Left renal cortex interstitium (tissue), 4 donors: ENCODE data around the gene NKD2. TPM values are rescaled to one million over a fixed set of nuclear protein-coding genes. Genes with fewer than 3 reads are reported as not detected.
"Not testable (repeated sequence)": the region's sequence is repeated elsewhere in the genome, so short reads cannot be mapped to it uniquely, and the experiment has no call there.

Experiments
- DNase-seq, 4 donors: peaks; one replicate each; pipeline ENCODE4 v3.0.0-alpha.2; 2013; ENCODE audit warnings: low read depth in 4 of 4, low spot score in 2 of 4, missing footprints in 1 of 4
- polyA plus RNA-seq, 4 donors: library from polyadenylated mRNA; unstranded; fragments of 120-200 nt; gene quantifications; one replicate each; pipeline ENCODE4 v1.2.1, GENCODE V29; 2013; ENCODE audit not compliant: insufficient read length in 4 of 4

The NKD2 gene
- polyA plus RNA-seq, 4 donors = 18.1 to 29.4 (median 22.7) TPM

DNA sequence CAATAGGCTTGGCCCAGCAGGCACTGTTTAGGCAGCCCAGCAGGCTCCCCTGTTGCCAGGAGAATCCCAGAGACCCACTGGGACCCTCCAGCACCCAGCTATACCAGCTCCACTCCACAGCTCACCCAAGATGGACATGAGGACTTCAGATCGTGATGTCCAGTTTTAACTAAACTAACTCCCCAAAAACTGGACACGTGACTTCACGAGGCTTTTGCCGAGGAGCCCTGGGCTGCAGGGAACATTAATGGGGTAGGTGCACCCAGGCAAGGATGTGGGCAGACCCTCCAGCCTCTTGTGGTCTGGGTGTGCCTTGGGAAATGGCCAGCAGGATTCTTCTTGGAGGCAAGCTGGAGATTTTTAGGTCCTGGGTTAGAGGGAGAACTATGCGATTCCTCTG lies 8.9 kb upstream of the NKD2 start:
- DNase-seq = no peak

DNA sequence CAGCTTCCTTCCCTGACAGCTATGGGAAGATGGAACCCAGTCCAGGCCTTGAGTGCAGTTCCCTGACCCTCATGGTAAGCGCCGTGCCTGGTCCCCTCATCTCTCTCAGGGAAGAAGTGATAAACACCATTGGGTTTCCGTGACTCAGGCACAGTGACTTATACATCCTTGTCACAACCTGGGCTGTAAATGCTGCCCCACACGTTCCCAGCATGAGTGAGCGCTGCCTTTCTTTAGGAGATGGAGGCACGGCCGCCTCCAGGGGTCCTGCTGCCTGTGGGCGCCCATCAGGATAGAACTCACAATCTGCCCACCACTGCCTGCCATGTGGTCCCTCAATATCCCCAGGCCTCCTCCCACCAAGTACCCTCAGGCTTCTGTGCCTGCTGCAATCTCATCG lies 8.3 kb upstream of the NKD2 start:
- DNase-seq = no peak

DNA sequence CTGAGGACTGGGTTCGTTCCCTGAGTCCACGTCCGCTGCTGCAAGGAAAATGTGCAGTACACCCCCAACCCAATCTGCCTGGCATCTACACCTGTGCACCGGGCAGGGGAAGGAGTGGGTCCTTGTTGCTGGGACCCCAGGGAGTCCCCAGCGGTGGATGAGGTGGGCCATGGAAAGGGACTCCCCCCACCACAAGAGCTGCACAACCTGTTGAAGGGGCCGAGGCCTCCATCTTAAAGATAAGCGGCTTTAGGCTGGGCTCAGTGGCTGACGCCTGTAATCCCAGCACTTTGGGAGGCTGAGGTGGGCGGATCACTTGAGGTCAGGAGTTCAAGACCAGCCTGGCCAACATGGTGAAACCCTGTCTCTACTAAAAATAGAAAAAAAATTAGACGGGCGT lies 7.8 kb upstream of the NKD2 start:
- not testable (repeated sequence) for DNase-seq

DNA sequence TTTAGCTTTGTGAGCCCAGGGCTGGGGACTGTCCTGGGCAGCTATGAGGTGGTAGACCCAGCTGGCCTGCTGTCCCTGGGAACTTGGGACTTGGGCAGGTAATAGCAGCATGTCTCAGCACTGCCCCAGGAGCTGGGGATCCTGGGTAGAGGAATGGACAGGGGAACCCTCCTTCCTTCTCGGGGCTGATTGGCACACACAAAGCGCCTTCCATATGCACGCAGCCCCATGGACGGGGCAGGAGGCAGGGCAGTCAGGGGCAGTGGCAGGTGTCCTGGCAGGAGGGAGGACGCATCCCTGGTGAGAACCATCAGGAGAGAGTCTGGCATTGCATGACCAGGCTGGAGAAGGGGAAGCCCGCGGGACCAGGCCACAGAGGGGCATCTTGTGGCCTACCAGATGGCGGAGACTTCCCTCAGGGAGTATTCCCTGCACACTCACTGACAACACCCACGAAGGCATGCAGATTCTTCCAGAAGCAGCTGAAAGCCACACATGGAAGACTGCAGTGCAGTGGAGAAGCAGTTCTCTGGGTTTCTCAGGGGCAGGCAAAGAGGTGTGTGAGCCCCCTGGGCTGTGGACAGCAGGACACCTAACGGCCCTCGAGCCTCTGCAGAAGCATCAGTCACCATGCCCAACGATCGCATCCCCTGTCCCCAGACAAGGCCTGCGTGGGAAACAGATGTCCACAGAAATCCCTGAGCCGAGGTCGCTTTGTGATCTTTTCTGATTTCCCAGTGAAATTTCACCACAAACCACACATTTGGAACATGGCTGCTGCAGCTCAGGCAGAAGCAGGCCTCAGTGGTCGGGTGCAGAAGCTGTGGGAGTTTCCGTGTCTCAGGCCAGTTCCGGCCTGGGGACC lies 7.0 kb upstream of the NKD2 start:
- DNase-seq = no peak

DNA sequence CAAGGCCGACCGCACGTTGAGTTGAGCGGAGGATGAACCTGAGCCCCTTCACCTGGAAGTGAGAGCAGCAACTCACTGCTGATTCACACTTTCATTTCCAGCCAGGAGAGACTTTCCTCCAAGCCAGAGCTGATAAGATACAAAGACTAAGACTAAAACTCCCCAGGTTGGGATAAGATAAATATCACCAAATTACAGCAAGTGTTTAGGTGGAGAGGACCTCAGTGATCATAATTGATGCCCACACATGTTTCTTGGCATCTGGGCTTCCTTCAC lies 6.4 kb upstream of the NKD2 start:
- no peak for DNase-seq

DNA sequence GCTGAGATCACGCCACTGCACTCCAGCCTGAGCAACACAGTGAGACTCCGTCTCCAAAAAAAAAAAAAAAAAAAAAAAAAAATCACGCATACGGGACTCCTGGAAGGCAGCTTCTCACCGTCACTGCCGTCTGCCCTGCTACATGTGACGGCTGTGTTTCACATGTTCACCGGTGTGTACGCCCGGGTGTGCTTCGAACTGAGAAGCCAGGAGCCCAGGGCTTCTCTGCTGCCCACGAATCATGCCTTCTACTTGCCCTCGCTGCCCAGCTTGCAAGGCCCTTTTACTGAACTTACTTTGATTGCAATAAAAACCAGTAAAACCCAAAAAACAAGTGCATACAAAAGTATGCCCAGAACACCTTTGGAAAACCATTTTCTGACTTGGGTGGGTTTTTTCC lies 5.8 kb upstream of the NKD2 start:
- DNase-seq = no peak

DNA sequence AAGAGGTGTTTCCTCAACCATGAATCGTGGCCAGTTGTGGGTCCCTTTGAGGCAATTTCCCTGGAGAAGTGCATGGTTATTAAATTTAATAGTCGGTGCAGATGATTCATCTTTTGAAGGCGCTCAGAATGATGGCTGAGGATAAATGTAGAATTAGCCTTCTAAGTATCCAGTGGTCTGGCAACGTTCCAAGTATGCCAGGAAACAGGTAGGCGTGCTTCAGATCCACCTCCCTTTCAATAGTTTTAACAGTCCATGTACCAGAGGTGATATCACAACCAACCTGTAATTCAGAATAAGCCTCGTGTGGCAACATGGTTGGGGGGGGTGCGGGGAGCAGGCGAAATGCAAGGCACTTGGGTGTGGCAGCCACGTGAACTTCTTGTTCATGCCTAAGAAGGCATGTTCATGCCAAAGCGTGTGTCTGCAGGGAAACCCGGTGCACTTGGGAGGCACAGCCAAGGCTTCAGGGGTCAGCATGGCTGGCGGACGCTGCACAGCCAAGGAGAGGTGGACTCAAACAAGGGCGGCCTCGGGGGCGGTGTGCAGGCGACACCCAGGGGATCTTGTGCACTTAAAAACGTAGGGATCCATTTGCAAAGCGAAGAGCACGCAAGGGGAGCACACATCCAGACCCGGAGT lies 5.2 kb upstream of the NKD2 start:
- no peak for DNase-seq

DNA sequence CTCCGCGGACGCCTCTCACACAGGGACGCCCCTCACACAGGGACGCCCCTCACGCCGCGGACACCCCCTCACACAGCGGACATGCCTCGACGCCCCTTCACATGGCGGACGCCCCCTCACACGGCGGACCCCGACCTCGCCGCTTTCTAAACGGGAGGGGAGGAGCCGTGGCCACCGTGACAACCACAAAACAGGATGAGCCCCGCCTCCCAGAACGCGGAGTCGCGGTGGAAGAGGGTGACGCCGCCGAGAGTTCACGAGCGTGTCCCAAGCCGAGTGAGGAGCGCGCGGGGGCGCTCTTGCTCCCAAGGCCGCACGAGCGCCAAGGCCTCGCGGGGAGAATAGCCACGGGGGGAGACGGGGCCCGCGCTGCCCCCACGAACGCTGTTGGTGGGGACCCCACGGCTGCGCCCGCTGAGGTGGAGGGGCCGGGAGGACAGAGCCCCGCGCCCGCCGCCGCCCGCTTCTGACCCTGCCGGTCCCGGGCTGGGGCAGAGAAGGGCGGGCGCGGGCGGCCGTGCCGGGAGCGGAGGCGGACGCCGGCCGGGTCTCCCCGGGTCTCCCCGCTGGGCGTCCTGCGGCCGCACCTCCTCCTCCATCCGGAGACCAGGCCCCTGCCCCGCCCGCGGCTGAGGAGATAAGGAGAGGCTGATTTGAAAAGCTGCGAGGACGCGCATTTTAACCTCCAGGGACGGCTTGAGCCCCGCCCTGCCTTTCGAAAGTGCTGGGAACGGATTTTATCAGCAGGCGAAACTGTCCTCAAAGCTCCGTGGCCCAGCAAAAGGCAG lies 3.9 kb upstream of the NKD2 start:
- peak in 1 of 4 donors; percentile 57 for DNase-seq

DNA sequence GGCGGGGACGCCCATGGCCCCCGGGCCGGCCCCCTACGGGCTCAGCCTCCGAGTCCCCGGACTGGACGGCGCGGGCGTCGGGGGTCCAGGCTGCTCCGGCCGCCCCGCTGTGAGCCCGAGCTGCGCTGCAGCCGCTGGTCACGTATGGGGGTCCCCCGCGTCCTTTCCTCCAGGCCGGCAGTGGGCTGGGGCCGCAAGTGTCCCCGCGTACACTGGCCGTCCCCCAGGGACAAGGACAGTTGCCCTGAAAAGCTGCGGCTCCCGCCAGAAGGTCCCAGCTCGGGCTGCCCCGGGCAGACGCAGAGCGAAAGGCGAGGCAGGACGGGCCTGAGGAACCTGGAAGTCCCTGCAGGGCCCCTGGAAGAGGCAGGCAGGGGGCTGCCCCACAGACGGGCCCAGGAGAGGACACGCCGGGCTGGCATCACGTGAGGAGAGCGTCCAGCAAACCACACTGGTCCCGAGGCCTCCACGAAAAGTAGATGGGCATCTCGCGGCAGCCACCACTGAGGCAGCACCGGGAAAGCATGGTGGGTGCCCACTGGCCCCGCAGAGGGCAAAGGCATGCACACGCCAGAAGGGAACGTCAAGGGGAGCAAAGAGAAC lies 3.3 kb upstream of the NKD2 start:
- no peak for DNase-seq

DNA sequence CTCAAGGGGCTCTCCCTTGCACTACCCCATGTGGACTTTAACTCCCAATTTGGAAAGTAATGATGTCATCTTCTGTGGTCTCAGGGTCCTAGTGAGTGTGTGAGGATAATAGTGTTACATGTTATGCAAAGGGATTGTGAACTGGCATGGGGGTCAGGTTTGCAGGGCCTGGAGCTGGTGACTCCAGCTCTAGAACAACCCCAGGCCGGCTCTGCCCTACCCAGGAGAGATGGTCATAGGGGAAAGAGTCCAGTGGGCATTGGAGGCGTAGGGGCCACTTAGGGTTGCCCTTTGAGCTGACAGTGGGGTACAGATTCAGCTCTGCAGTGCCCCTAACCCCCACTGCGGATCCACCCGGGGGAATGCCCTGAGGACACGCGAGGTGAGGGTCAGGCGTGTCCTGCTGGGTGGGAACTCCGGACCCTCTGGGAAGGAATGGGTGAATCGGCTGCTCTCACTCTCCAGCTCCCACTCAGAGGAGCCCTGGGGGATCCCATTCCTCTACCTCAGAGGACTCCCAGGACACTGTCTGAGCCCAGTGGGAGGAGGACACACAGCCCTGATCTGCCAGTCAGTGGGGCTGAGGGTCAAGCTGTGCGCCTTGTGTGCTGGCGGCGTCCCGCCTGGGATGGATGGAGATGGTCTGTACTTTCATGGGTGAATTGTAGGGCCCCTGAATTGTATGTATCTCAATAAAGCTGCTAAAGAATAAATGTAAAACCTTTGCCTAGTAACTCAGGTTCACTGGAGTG lies 2.5 kb upstream of the NKD2 start:
- DNase-seq = no peak

DNA sequence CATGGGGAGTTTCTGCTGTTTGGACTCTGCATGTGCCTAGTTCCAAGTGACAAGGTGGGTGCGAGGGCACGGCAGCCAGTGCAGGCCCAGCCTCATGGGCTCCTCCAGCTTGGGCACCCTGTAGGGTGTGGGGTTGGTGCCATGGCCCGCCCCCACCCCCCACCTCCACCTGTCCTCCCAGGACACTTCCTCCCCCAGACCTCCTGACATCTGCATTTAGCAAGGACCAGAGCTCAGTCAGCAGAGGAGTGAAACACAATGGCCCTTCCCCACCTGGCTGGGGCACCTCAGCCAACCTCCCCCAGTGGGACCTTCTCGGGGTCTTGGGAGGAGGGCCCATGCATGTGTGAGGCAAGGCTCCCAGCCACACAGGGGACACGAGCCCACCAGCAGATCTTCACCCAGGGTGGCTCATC lies 1.9 kb upstream of the NKD2 start:
- no peak for DNase-seq

DNA sequence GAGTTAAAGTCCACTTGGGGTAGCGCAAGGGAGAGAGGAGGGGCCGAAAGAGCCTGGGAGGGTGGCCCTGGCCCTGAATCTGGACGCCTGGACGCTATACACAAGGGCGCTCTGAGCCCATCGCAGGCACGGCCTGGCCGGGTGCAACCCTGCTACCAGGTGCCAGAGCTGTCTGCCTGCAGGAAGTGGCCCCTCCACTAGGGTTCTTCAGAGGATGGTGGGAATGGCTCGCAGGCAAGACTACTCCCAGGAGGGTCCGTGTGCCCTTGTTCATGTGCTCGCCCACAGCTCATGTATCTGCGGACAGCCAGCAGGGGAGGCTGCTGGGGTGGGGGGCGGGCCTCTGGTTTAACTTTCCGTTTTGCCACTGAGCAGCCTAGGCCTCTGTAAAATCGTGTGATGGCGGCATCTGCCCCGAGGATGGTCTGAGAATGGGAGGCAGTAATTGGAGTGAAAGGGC lies 1.4 kb upstream of the NKD2 start:
- no peak for DNase-seq

DNA sequence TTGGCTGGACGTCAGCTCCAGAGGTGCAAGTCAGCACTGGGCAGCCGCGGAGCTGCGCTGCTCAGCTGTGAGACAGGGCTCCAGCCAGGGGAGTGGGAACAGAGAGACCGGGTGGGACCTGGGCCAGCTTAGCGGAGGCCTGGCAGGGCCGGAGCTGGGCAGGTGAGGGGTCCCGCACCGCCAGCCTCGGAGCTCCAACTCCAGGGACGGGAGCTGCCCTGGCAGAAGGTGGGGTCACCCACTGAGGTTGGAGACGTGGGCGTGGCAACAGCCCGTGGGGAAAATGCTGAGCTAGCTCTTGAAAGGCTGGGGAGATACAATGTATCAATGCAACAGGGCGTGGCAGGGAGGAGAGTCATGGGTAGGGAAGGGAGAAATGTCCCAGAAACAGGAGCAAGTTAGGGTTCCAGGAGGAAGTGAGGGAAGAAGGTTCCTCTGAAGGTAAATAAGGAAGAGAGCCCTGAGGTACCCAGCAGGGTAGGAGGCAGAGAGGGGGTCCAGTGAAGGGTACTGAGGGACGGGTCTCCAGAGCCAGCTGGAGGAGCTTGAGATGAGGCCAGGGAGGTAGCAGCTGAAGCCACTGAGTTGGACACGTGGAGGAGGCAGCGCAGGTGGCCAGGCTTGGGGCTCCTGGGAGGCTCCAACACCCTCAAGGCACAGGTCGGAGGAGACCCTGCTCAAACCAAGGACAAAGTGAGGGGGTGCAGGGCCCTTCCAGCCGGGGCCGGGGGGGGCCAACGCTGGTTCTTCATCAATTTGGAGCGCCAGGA lies 736 bp upstream of the NKD2 start:
- DNase-seq = no peak

DNA sequence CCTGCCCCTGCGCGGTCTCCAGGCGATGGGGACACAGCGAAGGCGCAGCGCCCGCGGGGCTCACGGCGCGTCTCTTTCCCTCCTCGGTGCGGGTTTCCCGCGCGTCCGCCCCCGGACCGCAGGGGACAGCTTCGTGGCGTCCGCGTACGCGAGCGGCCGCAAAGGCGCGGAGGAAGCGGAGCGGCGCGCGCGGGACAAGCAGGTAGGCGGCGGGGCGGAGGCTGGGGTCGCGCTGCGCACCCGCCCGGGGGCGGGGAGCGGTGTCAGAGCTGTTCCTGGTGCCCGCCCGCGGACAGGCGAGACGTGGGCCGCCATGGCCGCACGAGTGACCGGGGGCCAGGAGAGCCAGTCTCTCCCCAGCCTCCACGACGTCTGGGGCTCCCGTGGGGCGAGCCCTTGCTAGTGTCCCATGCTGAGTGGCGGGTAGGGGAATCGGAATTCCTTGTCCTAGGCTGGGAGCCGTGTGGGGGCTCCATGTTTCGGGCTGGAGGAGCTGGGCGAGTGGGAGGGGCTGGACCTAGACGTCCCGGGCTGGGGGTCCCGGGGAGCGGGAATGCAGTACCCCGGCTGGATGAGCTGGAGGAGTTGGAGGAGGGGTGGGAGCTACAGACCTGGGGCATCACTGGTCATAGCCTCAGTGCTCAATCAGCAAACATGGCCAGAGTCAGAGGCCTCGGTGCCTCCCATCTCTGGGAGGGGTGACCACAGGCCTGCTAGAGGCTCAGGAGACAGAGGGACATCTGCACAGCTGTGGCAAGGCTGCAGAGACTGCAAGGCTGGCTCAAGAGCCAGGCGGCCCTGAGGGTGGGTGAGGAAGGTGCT lies 968 bp downstream of the NKD2 start:
- no peak for DNase-seq

DNA sequence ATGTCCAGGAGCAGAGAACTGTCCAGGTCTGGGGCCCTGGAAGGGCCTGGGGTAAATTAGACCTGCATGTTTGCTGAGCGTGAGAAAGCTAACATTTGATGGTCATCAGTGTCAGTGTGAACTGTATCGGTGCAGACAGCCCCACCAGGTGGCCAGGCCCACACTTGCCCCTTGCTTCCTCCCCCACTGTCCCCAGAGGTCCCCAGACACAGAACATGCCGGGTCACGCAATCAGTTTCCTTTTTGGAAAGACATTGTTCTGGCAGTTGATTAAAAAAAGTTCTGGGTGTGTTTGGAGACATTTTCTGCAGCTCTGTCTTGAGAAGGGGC lies 1.5 kb downstream of the NKD2 start:
- no peak for DNase-seq

DNA sequence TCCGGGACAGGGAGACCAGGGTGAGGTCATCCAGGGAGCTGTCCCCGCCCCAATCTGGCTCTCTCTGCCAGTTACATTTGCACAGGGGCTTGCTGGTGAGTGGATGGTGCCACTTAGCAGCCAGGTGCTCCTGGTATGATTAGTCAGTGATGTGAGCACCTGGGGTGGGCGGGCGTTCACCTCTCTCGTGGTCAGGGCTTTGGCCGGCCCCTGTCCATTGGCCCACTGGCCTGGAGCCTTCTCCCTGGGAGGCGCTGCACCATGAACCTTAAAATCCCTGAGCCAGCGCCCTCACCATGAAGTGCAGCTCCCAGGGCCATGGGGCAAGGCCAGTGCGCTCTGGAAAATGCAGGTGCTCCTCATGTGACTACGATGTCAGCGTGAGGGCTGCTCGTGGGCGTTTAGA lies 2.0 kb downstream of the NKD2 start:
- DNase-seq = no peak

DNA sequence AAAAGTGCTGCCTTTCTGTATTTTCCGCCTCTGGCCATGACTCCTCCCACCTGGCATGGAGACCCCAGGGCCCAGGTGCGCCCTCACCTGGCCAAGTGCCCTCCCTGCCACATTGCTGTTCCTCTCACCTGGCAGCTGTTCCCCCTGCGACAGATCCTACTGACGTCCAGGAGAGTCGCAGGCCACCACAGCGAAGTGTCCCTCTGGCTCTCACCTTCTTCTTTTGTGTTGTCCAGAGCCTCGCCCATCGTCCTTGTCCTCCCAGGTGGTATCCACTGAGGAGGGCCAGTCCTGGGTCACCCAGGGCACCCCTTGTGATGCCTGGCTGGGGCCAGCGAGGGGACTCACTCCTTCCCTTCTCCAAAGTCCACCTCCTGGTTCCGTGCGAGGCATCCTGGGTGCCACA lies 2.6 kb downstream of the NKD2 start:
- DNase-seq = no peak

DNA sequence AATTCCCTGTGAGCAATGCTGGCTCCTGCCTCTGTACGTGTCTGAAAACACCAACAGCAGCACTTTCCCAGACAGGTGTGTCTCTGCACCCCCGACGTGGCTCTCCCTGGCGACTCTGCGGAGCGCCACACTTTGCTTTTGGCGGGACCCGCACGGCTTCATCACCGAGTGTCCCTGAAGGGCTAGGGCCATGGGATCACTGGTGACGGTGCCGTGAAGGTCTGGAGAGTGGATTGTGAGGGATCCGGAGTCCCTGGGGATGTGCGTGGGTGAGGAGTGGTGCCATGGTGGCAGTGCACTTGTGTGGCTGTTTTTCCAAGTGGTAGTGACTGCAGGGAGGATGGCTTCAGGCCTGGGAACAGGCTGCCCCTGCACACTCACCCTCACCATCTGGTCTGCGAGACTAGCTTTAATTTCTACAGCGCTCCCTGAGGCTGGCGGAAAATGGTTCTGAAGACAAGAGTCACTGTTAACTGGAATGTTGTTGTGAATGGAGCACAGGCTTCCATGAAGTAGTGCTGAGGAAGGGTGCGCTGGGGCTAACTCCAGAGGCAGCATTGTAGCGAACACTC lies 3.2 kb downstream of the NKD2 start:
- no peak for DNase-seq
